HEK293T (cell line): ENCODE data around the gene ARL3.
"Not testable (repeated sequence)": the region's sequence is repeated elsewhere in the genome, so short reads cannot be mapped to it uniquely, and the experiment has no call there.

Experiments used
- CTCF ChIA-PET: fragments of 350-600 bp; formaldehyde crosslinking; extraction: SDS; loops from one replicate; lab custom pipeline; 2021; ENCODE audit warnings: antibody characterized with exemption, inconsistent platforms; lab: Yijun Ruan, JAX
- POLR2A ChIA-PET: fragments of 350-600 bp; formaldehyde crosslinking; extraction: SDS; loops from one replicate; lab custom pipeline; 2020; ENCODE audit warnings: antibody characterized with exemption, inconsistent platforms; lab: Yijun Ruan, JAX
- DNase-seq: peaks from one replicate; pipeline ENCODE4 v3.0.0; 2012; ENCODE audit warnings: mixed read lengths; ENCODE audit errors: extremely low spot score
- ARNT ChIP-seq: fragments of 450-650 bp; IDR thresholded peaks from 2 replicates; pipeline ENCODE4 v1.6.1; 2017; ENCODE audit warnings: mild to moderate bottlenecking
- BHLHE40 ChIP-seq: fragments of 450-650 bp; IDR thresholded peaks from 2 replicates; pipeline ENCODE4 v1.6.1; 2016; ENCODE audit warnings: mild to moderate bottlenecking, moderate library complexity, borderline replicate concordance
- CTBP1 ChIP-seq: fragments of 450-650 bp; IDR thresholded peaks from 2 replicates; pipeline ENCODE4 v1.6.1; 2016; ENCODE audit warnings: borderline replicate concordance
- ELF4 ChIP-seq: fragments of 450-650 bp; IDR thresholded peaks from 2 replicates; pipeline ENCODE4 v1.6.1; 2017; ENCODE audit warnings: antibody characterized with exemption
- FOXA1 ChIP-seq: fragments of 450-650 bp; IDR thresholded peaks from 2 replicates; pipeline ENCODE4 v1.6.1; 2016; ENCODE audit warnings: mild to moderate bottlenecking
- FOXK2 ChIP-seq: fragments of 450-650 bp; IDR thresholded peaks from 2 replicates; pipeline ENCODE4 v1.6.1; 2016; ENCODE audit warnings: mild to moderate bottlenecking
- FOXM1 ChIP-seq: fragments of 450-650 bp; IDR thresholded peaks from 2 replicates; pipeline ENCODE4 v1.6.1; 2017; ENCODE audit warnings: mild to moderate bottlenecking, borderline replicate concordance
- HDGF ChIP-seq: fragments of 450-650 bp; IDR thresholded peaks from 2 replicates; pipeline ENCODE4 v1.6.1; 2017; ENCODE audit warnings: antibody characterized with exemption, borderline replicate concordance
- L3MBTL2 ChIP-seq: fragments of 450-650 bp; conservative IDR thresholded peaks from 2 replicates; pipeline ENCODE4 v1.6.1; 2016; ENCODE audit warnings: mild to moderate bottlenecking
- LEF1 ChIP-seq: fragments of 450-650 bp; IDR thresholded peaks from 2 replicates; pipeline ENCODE4 v1.6.1; 2017; ENCODE audit warnings: mild to moderate bottlenecking, borderline replicate concordance
- NFRKB ChIP-seq: fragments of 450-650 bp; IDR thresholded peaks from 2 replicates; pipeline ENCODE4 v1.6.1; 2016; ENCODE audit warnings: mild to moderate bottlenecking, moderate library complexity
- PKNOX1 ChIP-seq: fragments of 450-650 bp; IDR thresholded peaks from 2 replicates; pipeline ENCODE4 v1.6.1; 2016
- SP1 ChIP-seq: fragments of 450-650 bp; IDR thresholded peaks from 2 replicates; pipeline ENCODE4 v1.6.1; 2017
- SUZ12 ChIP-seq: fragments of 450-650 bp; IDR thresholded peaks from 2 replicates; pipeline ENCODE4 v1.6.1; 2016; ENCODE audit warnings: mild to moderate bottlenecking
- TARDBP ChIP-seq: fragments of 450-650 bp; IDR thresholded peaks from 2 replicates; pipeline ENCODE4 v1.6.1; 2016
- ZNF384 ChIP-seq: fragments of 450-650 bp; IDR thresholded peaks from 2 replicates; pipeline ENCODE4 v1.6.1; 2016

Gene ARL3

DNA sequence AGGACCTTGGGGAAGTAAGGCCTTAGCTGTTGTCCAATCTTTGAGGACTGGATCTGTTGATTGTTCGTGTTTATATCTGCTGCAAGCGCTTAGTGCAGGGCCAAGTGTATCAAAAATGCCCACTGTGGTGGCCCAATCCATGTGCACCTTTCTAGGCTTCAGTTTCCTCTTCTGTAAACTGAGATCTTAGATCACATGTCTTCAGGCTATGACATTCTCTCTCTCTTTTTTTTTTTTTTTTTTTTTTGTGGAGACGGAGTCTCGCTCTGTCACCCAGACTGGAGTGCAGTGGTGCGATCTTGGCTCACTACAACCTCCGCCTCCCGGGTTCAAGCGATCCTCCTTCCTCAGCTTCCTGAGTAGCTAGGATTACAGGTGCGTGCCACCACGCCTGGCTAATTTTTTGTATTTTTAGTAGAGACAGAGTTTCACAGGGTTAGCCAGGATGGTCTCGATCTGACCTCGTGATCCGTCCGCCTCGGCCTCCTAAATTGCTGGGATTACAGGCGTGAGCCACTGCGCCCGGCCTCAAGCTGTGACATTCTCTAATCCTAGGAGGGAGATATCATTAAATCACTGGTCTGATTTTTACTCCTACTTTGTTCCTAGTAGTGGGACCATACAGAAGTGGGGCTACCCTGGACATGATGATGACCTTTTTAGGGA, 2.8 kb upstream of the ARL3 start:
- CTCF ChIA-PET, result interaction anchor here (0.6 kb wide), 1 partner anchor 89 kb away, joined by 3 read pairs; no protein-coding TSS in a partner anchor
- POLR2A ChIA-PET, DNase-seq: not testable (repeated sequence)
- TF ChIP-seq ZNF384, result peak; percentile 94

GRCh38 chr10:102715880-102716279, 1.7 kb upstream of the ARL3 start:
- CTCF ChIA-PET, result no interaction called here

DNA sequence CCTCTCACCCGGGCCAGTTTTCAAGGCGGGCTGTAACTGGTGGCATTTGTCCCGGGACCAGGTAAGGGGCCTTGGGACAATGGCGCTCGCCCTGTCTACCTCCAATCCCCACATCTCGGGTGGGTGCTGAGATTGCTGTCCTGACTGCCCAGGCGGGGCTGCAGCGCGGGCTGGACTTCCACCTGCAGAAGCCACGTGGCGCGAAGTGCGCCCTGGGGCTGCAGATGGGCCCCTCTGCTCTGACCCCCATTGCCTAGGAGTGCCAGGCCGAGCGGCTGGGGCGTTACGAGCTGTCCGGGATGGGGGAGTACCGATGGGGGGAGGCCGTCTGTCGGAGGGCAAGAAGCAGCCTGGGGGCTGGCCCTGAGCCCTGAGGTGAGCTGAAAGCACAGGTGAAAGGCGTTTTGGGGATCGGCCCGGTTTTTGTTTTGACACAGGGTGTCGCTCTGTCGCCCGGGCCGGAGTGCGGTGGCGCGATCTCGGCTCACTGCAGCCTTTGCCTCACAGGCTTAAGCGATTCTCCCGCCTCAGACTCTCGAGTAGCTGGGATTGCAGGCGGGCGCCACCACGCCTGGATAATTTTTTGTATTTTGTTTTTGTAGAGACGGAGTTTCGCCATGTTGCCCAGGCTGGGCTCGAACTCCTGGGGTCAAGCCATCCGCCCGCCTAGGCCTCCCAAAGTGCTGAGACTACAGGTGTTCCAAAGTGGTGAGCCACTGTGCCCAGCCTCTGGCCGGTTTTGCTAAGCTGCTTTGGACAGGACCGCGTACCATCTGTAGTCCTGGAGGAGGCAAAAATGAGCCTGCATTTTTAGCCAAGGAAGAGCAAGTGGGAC, 641 bp upstream of the ARL3 start, which contains the start of gene SFXN2:
SFXN2 (plus strand) TSS at position 16 of the 835 bp plus-strand sequence. CDS start 12,001 bp downstream, outside the sequence.
- ChIA-PET CTCF (interaction anchor here (0.5 to 1.9 kb wide), 4 partner anchors 9 to 386 kb away, joined by 3 to 6 read pairs (median 4); no protein-coding TSS in a partner anchor), POLR2A (interaction anchor here (0.8 to 2.8 kb wide), 12 partner anchors 10 to 262 kb away, joined by 3 to 20 read pairs (median 4); partner anchors contain the start of gene TRIM8)
- peak; percentile 47 for DNase-seq
- no peak; the same call in 1 of the 2 replicates for TF ChIP-seq ELF4
- no peak for TF ChIP-seq HDGF
- TF ChIP-seq BHLHE40, result no peak
- TF ChIP-seq SUZ12, result no peak
- TF ChIP-seq CTBP1, result no peak
- no peak for TF ChIP-seq PKNOX1
- peak; percentile 89 for TF ChIP-seq L3MBTL2
- no peak for TF ChIP-seq SP1

More at GRCh38 chr10:102715880-102716279, 1.7 kb upstream of the ARL3 start:
- POLR2A ChIA-PET, result interaction anchor here (1.2 to 1.5 kb wide), 2 partner anchors 40 to 71 kb away, joined by 4 to 5 read pairs; no protein-coding TSS in a partner anchor
- no peak for DNase-seq
- TF ChIP-seq NFRKB (no peak), CTBP1 (no peak), FOXA1 (no peak), TARDBP (no peak), LEF1 (no peak), FOXK2 (no peak), SUZ12 (no peak), PKNOX1 (no peak), ZNF384 (no peak), SP1 (no peak), L3MBTL2 (no peak), ELF4 (no peak), FOXM1 (no peak), HDGF (no peak)

DNA sequence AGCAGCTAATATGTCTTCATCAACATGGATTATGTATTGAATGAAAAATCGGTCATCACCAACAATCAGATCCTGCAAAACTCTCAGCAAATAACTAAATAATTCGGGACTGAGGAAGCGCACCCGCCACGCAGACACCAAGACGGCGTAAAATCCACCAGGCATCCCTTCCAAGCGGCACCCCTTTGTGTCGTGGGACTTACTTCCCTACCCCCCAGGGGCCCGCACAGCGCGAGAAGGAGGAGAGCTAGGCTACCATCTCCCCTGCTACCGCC, 721 bp downstream of the ARL3 start:
- CTCF ChIA-PET, result interaction anchor here (0.8 to 1.9 kb wide), 3 partner anchors 8 to 99 kb away, joined by 4 to 10 read pairs (median 8); no protein-coding TSS in a partner anchor

DNA sequence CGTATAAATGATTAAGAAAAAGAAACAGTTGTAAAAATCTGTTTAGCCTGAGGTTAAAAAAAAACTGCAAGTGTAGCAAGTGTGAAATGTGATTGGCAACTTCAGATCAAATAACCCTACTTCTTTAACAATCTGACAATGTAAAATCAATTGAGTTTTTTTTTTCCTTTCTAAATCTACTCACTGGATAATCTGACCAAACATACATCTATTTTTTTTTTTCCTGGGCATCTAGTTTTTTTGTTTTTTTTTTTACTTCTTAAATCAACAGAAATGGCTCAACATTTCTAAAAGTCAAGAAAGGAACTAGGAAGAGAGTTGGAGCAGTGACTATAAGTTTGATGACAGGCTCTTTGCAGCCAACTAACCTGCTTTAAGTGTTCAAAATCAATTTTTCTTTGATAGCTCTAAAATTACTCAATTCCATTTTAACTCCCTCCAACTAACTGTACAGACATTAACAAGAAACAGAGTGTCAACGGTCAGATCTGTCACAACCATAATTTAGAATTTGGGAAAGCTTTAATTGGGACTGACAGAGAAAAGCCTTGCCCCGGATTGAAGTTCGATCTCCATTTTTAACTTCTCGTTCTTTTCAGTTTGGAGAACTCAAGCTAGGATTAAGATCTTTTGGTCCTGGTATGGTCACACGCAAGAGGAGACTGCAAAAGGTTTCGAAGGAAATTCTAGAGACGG, 1.2 kb downstream of the ARL3 start:
- TF ChIP-seq PKNOX1, result peak; percentile 50; the same call in 1 of the 2 replicates
- no peak for TF ChIP-seq HDGF
- TF ChIP-seq SUZ12, result no peak
- no peak for TF ChIP-seq LEF1
- TF ChIP-seq FOXA1, result no peak
- TF ChIP-seq L3MBTL2, result no peak
- peak; percentile 87 for TF ChIP-seq ZNF384
- TF ChIP-seq ARNT, result no peak
- TF ChIP-seq FOXM1, result no peak
- TF ChIP-seq SP1, result no peak
- TF ChIP-seq FOXK2, result no peak
- no peak; the same call in 1 of the 2 replicates for TF ChIP-seq ELF4
- no peak for DNase-seq

More for the DNA sequence above, 721 bp downstream of the ARL3 start:
- POLR2A ChIA-PET, result interaction anchor here (0.8 to 2.8 kb wide), 12 partner anchors 8 to 260 kb away, joined by 3 to 20 read pairs (median 4); partner anchors contain the start of genes AS3MT and TRIM8
- no peak for TF ChIP-seq HDGF
- no peak for TF ChIP-seq SUZ12
- no peak for TF ChIP-seq NFRKB
- TF ChIP-seq ARNT, result no peak
- no peak for TF ChIP-seq L3MBTL2
- TF ChIP-seq SP1, result no peak
- no peak for TF ChIP-seq TARDBP
- no peak for TF ChIP-seq BHLHE40
- DNase-seq, result peak; percentile 67

More for the DNA sequence above, 1.2 kb downstream of the ARL3 start:
- ChIA-PET CTCF (interaction anchor here (1.7 kb wide), 1 partner anchor 34 kb away, joined by 10 read pairs; no protein-coding TSS in a partner anchor), POLR2A (interaction anchor here (0.9 to 2.8 kb wide), 8 partner anchors 10 to 156 kb away, joined by 3 to 20 read pairs (median 5); partner anchors contain the start of genes AS3MT and TRIM8)
